Bronchial epithelial cell (primary cell): Measurements from ENCODE around the gene LOXL3. TPM values are rescaled to one million over a fixed set of nuclear protein-coding genes. Genes with fewer than 3 reads are reported as not detected.

Source experiments
- DNase-seq: peaks from one replicate; pipeline ENCODE4 v3.0.0-alpha.2; 2010; ENCODE audit warnings: low read depth
- FAIRE-seq: peaks from 2 replicates; lab custom pipeline; 2011; peaks lifted over from hg19 to GRCh38; lab: Jason Lieb, UNC
- H3K27me3 ChIP-seq: 2 replicates; pipeline ENCODE4 v1.5.1; 2011; ENCODE audit warnings: low read length; ENCODE audit not compliant: control insufficient read depth, insufficient read depth
- H3K36me3 ChIP-seq: 2 replicates; pipeline ENCODE4 v1.5.1; 2011; ENCODE audit warnings: low read length; ENCODE audit not compliant: control insufficient read depth, insufficient read depth
- H3K4me3 ChIP-seq: 2 replicates; pipeline ENCODE4 v1.5.1; 2011; ENCODE audit warnings: mild to moderate bottlenecking, low read depth, low read length, control low read depth
- CTCF ChIP-seq: IDR thresholded peaks from 2 replicates; pipeline ENCODE4 v1.5.1; 2011; ENCODE audit warnings: mild to moderate bottlenecking, moderate library complexity, low read length, control low read depth, inconsistent platforms; ENCODE audit not compliant: insufficient read depth, severe bottlenecking
- total RNA-seq: library from RNA; depleted of rRNA; stranded (reverse); fragments of >200 nt; gene quantifications from 2 replicates; pipeline ENCODE4 v1.2.1, GENCODE V29; 2014

Gene LOXL3
- total RNA-seq, 1 donor from 2014 or later: 0.53 TPM

- no peaks in the 10 kb centered on the region for H3K27me3 ChIP-seq
- TF ChIP-seq CTCF: peak; percentile 36
- DNase-seq (peak; percentile 27), FAIRE-seq (no peak)
- H3K36me3 ChIP-seq: no peaks in the 10 kb centered on the region
- H3K4me3 ChIP-seq: no peak overlapping the region
Measured at GRCh38 chr2:74544634-74545033, 9.1 kb downstream of the LOXL3 start.

GRCh38 chr2:74542978-74543377, 10.8 kb downstream of the LOXL3 start:
- TF ChIP-seq CTCF: no peak
- no peaks in the 10 kb centered on the region for H3K27me3 ChIP-seq
- H3K4me3 ChIP-seq: no peak overlapping the region
- FAIRE-seq (no peak), DNase-seq (no peak)
- H3K36me3 ChIP-seq: no peaks in the 10 kb centered on the region

- no peak for FAIRE-seq
- no peak for TF ChIP-seq CTCF
- no peaks in the 10 kb centered on the region for H3K27me3 ChIP-seq
- DNase-seq: no peak
- H3K4me3 ChIP-seq: no peak overlapping the region
- no peaks in the 10 kb centered on the region for H3K36me3 ChIP-seq
Measured at GRCh38 chr2:74540291-74540690, 13.5 kb downstream of the LOXL3 start.

- no peak for TF ChIP-seq CTCF
- no peaks in the 10 kb centered on the region for H3K36me3 ChIP-seq
- FAIRE-seq: peak; percentile 36
- no peak overlapping the region for H3K4me3 ChIP-seq
- no peak for DNase-seq
- no peaks in the 10 kb centered on the region for H3K27me3 ChIP-seq
Measured at GRCh38 chr2:74538881-74539339, 14.8 kb downstream of the LOXL3 start.

- H3K27me3 ChIP-seq: no peaks in the 10 kb centered on the region
- FAIRE-seq (no peak), DNase-seq (peak; percentile 77)
- no peak for TF ChIP-seq CTCF
- no peak overlapping the region for H3K4me3 ChIP-seq
- H3K36me3 ChIP-seq: peaks cover 7% of the 10 kb centered on the region
Measured at GRCh38 chr2:74537140-74537539, 16.6 kb downstream of the LOXL3 start.
